Ovary (tissue), 3 donors: ENCODE results near the gene MKI67.

Experiments used
- EP300 ChIP-seq: sonication (generic); formaldehyde crosslinking; IDR thresholded peaks from one replicate; pipeline ENCODE4 v1.6.1; 2017; ENCODE audit warnings: antibody characterized with exemption
- POLR2A ChIP-seq: fragments of 450-650 bp; IDR thresholded peaks from one replicate; pipeline ENCODE4 v1.6.1; 2017; ENCODE audit warnings: antibody characterized with exemption, mild to moderate bottlenecking, moderate library complexity
- TF ChIP-seq, protein P1 (sequence below), 3 donors: fragments of 450-650 bp in 2 of 3; fragments of 200-600 bp in 1 of 3; IDR thresholded peaks; one replicate each; pipeline versions ENCODE4 v1.5.1 to v1.8.0; 2016 to 2022; ENCODE audit warnings: antibody characterized with exemption in 3 of 3, mild to moderate bottlenecking in 1 of 3
- donor health status: DM: no; HTN: no; CAD: no.

DNA sequence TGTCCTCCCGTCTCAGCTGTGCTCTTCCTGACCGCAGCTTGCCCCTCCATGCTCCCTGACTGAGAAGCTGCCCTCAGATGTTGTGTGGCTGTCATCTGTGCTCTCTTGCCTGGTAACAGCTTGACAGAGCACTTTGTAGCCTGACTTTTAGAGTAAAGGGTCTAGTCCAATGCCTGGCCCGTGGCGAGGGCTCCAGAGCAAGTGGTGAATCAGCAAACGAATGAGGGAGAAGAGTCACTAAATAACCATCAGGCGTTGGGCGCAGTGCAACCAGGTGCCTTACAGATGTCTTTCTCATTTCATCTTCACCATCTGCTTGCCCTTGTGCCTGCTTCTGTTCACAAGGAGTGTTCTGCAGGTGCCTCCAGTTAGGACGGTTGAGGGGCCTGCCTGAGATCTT, 45.6 kb downstream of the MKI67 start:
- TF ChIP-seq POLR2A (no peak), EP300 (no peak)
- TF ChIP-seq, protein P1, sequence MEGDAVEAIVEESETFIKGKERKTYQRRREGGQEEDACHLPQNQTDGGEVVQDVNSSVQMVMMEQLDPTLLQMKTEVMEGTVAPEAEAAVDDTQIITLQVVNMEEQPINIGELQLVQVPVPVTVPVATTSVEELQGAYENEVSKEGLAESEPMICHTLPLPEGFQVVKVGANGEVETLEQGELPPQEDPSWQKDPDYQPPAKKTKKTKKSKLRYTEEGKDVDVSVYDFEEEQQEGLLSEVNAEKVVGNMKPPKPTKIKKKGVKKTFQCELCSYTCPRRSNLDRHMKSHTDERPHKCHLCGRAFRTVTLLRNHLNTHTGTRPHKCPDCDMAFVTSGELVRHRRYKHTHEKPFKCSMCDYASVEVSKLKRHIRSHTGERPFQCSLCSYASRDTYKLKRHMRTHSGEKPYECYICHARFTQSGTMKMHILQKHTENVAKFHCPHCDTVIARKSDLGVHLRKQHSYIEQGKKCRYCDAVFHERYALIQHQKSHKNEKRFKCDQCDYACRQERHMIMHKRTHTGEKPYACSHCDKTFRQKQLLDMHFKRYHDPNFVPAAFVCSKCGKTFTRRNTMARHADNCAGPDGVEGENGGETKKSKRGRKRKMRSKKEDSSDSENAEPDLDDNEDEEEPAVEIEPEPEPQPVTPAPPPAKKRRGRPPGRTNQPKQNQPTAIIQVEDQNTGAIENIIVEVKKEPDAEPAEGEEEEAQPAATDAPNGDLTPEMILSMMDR (IDR thresholded peaks at IDR 0.05) = no peak
